ENCODE measurements around the gene CFI.

The CFI gene

DNA sequence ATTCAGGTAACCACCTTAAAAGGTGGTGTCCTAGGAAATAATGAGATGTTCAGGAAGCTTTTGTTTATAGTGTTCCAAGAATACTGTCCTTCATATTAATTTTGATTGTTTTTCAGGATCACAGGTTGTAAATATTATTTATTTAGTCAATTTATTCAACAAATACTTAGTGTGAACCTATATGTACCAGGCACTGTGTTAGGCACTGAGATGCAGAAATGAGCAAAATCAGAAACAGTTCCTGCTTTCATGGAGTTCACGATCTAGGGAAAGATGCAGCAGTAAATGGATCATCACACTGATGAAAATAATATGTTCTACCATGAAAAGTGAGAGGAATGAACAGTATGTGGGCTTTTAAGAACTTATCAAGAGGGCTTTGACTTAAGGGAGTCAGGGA lies 53.7 kb downstream of the CFI start:
- TF ChIP-seq, protein P1, sequence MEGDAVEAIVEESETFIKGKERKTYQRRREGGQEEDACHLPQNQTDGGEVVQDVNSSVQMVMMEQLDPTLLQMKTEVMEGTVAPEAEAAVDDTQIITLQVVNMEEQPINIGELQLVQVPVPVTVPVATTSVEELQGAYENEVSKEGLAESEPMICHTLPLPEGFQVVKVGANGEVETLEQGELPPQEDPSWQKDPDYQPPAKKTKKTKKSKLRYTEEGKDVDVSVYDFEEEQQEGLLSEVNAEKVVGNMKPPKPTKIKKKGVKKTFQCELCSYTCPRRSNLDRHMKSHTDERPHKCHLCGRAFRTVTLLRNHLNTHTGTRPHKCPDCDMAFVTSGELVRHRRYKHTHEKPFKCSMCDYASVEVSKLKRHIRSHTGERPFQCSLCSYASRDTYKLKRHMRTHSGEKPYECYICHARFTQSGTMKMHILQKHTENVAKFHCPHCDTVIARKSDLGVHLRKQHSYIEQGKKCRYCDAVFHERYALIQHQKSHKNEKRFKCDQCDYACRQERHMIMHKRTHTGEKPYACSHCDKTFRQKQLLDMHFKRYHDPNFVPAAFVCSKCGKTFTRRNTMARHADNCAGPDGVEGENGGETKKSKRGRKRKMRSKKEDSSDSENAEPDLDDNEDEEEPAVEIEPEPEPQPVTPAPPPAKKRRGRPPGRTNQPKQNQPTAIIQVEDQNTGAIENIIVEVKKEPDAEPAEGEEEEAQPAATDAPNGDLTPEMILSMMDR (IDR thresholded peaks at IDR 0.05; ENCODE audit: low read depth, low read length) = no peak
- DNase-seq = no peak
- H3K4me3 ChIP-seq (ENCODE audit: low read depth, low read length) = no peak overlapping the region

DNA sequence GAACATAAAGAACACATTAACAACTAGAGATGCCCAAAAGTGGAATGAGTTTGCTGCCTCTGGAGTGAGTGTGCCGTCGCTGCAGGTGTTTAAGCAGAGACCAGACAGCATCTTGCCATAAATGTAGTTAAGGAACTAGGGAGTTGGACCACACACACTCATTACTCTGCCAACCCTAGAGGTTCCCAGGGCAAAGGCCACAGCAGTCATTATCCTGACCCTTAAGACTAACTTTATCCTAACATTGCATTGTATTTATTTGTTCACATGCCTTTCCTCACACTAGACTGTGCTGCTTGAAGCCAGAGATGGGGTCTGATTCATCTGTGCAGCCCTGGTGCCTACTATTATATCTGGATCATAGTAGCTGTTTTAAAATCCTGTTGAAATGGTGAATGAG lies 55.1 kb downstream of the CFI start:
- H3K4me1 ChIP-seq = no peaks in the 10 kb centered on the region; the same call in 1 of the 2 replicates
- DNase-seq = no peak
- no peak overlapping the region for H3K4me3 ChIP-seq (ENCODE audit: low read depth, low read length)
- no peaks in the 10 kb centered on the region for H3K9me3 ChIP-seq
- no peaks in the 10 kb centered on the region for H3K36me3 ChIP-seq
- peaks cover 4% of the 10 kb centered on the region for H3K27me3 ChIP-seq
- TF ChIP-seq, protein P1 (IDR thresholded peaks at IDR 0.05; ENCODE audit: low read depth, low read length) = no peak

More for the DNA sequence above, 53.7 kb downstream of the CFI start:
- Histone ChIP-seq H3K4me1 (no peaks in the 10 kb centered on the region; the same call in 1 of the 2 replicates), H3K27me3 (peaks cover 4% of the 10 kb centered on the region), H3K36me3 (no peaks in the 10 kb centered on the region), H3K9me3 (no peaks in the 10 kb centered on the region)

DNA sequence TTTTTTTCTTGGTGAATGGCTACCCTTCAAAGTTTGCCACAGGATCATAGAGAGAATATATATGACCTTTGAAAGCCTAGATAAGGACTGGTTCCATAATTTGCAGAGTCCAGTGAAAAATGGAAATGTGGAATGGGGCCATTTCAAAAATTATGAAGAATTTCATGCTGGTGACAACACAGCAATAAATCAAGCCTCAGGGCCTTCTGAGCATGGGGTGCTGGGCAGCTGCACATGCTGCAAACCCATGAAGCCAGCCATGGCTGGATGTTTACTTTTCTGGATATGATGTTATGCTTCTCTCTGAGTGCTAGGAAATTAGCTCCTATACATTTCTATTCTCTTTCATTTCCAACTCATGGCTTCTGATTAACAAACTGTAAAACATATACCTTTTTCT lies 56.0 kb downstream of the CFI start:
- TF ChIP-seq, protein P1 (IDR thresholded peaks at IDR 0.05; ENCODE audit: low read depth, low read length) = no peak
- H3K4me1 ChIP-seq = no peaks in the 10 kb centered on the region
- no peak overlapping the region for H3K4me3 ChIP-seq (ENCODE audit: low read depth, low read length)
- DNase-seq = no peak
- no peaks in the 10 kb centered on the region for H3K36me3 ChIP-seq
- no peaks in the 10 kb centered on the region for H3K9me3 ChIP-seq
- peaks cover 4% of the 10 kb centered on the region for H3K27me3 ChIP-seq

DNA sequence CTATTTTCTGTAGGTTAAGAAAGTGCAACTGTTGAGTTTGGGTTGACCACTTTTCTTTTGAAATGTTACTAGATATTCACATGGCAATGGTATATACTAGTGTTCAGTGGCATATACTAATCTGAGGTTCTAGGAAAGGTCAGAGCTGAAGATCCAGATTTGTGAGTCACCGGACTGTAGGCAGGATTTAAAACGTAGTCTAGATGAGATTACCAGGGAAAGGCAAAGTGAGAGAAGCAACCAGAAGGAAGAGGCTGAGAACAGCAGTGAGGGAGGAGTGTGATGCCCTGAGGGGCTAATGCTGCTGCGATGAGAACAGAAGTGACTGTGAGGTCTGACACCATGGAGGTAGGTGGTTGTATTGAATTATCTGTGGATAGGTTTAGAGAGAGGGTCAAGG lies 62.3 kb downstream of the CFI start:
- TF ChIP-seq, protein P1 (IDR thresholded peaks at IDR 0.05; ENCODE audit: low read depth, low read length) = no peak
- no peaks in the 10 kb centered on the region for H3K4me1 ChIP-seq
- no peak overlapping the region for H3K4me3 ChIP-seq (ENCODE audit: low read depth, low read length)
- no peak for DNase-seq
- H3K9me3 ChIP-seq = no peaks in the 10 kb centered on the region
- H3K36me3 ChIP-seq = no peaks in the 10 kb centered on the region
- peaks cover 4% of the 10 kb centered on the region; the same call in 1 of the 2 replicates for H3K27me3 ChIP-seq

DNA sequence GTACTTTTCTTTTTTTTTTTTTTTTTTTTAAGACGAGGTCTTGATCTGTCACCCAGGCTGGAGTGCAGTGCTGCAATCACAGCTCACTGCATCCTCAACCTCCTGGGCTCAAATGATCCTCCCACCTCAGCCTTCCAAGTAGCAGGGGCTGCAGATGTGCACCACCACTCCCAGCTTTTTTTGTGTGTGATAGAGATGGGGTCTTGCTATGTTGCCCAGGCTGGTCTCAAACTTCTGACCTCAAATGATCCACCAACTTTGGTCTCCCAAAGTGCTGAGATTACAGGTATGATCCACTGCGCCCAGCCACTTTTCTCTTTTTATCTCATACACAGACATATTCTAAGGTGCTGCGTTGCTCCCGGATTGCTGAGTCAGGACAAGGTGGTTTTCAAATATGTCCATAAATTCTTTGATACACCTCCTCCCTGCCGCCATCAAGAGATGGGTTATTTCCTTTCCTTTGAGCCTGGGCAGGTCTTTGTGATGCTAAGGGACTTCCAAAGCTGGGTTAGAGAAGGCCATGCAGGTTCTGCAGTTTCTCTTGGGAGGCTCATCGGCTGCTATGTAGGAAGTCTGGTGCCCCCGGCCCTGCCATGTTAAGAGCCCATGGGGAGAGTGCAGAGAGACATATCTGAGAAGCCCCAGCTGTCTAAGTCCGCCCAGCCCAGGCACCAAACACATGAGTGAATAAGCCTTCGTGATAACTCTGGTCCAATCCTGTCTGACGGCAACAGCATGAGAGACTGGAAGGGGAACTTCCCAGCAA lies 63.5 kb downstream of the CFI start:
- H3K36me3 ChIP-seq = no peaks in the 10 kb centered on the region
- H3K9me3 ChIP-seq = no peaks in the 10 kb centered on the region
- H3K27me3 ChIP-seq = peaks cover 1% of the 10 kb centered on the region; the same call in 1 of the 2 replicates
- no peaks in the 10 kb centered on the region for H3K4me1 ChIP-seq
- TF ChIP-seq, protein P1 (IDR thresholded peaks at IDR 0.05; ENCODE audit: low read depth, low read length) = no peak
- no peak for DNase-seq
- no peak overlapping the region for H3K4me3 ChIP-seq (ENCODE audit: low read depth, low read length)
